Breast epithelium (tissue), 4 donors: ENCODE data around the gene OGFR. TPM values are rescaled to one million over a fixed set of nuclear protein-coding genes. Genes with fewer than 3 reads are reported as not detected.

Source experiments
- DNase-seq, 2 donors: peaks; one replicate each; pipeline ENCODE4 v3.0.0-alpha.2; 2019; ENCODE audit warnings: low spot score in 2 of 2
- H3K27ac ChIP-seq, 2 donors: fragments of 200-600 bp; sonication (generic) in 1 of 2; one replicate each; pipeline ENCODE4 v1.5.1; 2016 to 2019; ENCODE audit warnings: mild to moderate bottlenecking in 1 of 2
- H3K27me3 ChIP-seq, 2 donors: fragments of 200-600 bp; sonication (generic) in 1 of 2; one replicate each; pipeline versions ENCODE4 v1.5.1 to v1.6.0; 2017 to 2019; ENCODE audit warnings: control low read depth in 1 of 2, mild to moderate bottlenecking in 1 of 2
- H3K36me3 ChIP-seq: fragments of 200-600 bp; one replicate; pipeline ENCODE4 v1.5.1; 2019
- H3K4me1 ChIP-seq, 2 donors: fragments of 200-600 bp; sonication (generic); one replicate each; pipeline ENCODE4 v1.5.1; 2016 to 2019; ENCODE audit warnings: control low read depth in 1 of 2
- H3K4me3 ChIP-seq, 3 donors: fragments of 200-600 bp; sonication (generic); 1 replicate in 2 of 3; 2 replicates in 1 of 3; pipeline ENCODE4 v1.5.1; 2016 to 2019; ENCODE audit warnings: mild to moderate bottlenecking in 3 of 3, moderate library complexity in 2 of 3
- H3K9me3 ChIP-seq, 2 donors: fragments of 200-600 bp; sonication (generic) in 1 of 2; one replicate each; pipeline ENCODE4 v1.5.1; 2016 to 2019; ENCODE audit warnings: control low read depth in 1 of 2
- POLR2A ChIP-seq: fragments of 450-650 bp; IDR thresholded peaks from one replicate; pipeline ENCODE4 v1.6.1; 2016; ENCODE audit warnings: antibody characterized with exemption, mild to moderate bottlenecking, moderate library complexity
- POLR2AphosphoS5 ChIP-seq, 3 donors: sonication (generic); formaldehyde crosslinking; IDR thresholded peaks; one replicate each; pipeline ENCODE4 v1.6.1; 2017; ENCODE audit warnings: antibody characterized with exemption in 3 of 3
- intact Hi-C: fragments of 100-400 bp; cut with DNase I; formaldehyde crosslinking; loops from one replicate; pipeline ENCODE4 v1.15.1; 2023; ENCODE audit warnings: low total_unique reads
- total RNA-seq, 3 donors: library from RNA; depleted of rRNA; stranded (reverse); fragments of >200 nt; gene quantifications; one replicate each; pipeline ENCODE4 v1.1.0, GENCODE V29; 2016
- TF ChIP-seq, protein P1 (sequence below), 3 donors: fragments of 450-650 bp; IDR thresholded peaks; one replicate each; pipeline ENCODE4 v1.5.1; 2016 to 2017; ENCODE audit warnings: antibody characterized with exemption in 3 of 3, mild to moderate bottlenecking in 3 of 3, moderate library complexity in 3 of 3

The OGFR gene
- total RNA-seq, 3 donors from 2014 or later = 38.5 to 45.3 (median 44.2) TPM

DNA sequence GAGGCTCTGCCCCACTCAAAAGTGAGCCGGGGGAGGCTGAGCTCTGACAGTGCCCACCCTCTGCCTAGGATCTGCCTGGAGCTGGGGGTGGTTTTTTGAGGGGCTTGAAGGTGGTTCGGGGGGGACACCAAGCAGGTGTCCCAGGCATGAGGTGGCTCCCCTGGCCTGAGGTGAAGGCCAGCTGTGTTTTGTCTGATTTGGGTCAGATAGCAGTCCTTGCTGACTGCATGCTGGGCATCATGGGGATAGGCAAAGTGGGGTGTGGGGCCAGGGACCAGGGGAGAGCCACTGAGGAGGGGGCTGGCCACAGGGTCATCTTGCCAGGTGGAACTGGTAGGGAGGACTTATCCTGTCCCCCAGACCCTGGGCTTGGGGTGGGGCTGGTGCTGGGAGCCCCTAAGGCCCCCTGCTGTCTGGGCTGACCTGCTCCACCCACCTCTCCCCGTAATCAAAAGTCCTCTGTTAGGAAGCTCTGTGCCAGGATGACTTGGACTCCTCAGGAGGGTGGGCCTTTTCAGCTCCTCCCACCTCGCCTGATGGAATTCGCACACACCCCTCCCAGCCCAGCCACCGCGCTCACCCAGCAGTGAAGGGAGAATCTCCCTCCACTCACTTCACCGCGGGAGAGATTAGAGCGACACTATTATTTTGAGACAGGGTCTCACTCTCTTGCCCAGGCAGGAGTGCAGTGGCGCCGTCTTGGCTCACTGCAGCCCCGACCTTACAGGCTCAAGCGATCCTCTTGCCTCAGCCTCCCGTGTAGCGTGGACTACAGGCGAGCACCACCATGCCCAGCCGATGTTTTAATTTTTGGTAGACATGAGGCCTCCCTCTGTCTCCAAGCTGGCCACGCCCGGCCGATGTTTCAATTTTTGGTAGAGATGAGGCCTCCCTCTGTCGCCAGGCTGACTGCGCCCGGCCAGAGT lies 10.7 kb downstream of the OGFR start:
- H3K9me3 ChIP-seq = no peaks in the 10 kb centered on the region
- H3K27ac ChIP-seq = no peak overlapping the region
- DNase-seq = no peak
- intact Hi-C loops = no loop called here
- peaks cover 20 to 24% of the 10 kb centered on the region in 2 donors for H3K4me1 ChIP-seq
- TF ChIP-seq, protein P1, sequence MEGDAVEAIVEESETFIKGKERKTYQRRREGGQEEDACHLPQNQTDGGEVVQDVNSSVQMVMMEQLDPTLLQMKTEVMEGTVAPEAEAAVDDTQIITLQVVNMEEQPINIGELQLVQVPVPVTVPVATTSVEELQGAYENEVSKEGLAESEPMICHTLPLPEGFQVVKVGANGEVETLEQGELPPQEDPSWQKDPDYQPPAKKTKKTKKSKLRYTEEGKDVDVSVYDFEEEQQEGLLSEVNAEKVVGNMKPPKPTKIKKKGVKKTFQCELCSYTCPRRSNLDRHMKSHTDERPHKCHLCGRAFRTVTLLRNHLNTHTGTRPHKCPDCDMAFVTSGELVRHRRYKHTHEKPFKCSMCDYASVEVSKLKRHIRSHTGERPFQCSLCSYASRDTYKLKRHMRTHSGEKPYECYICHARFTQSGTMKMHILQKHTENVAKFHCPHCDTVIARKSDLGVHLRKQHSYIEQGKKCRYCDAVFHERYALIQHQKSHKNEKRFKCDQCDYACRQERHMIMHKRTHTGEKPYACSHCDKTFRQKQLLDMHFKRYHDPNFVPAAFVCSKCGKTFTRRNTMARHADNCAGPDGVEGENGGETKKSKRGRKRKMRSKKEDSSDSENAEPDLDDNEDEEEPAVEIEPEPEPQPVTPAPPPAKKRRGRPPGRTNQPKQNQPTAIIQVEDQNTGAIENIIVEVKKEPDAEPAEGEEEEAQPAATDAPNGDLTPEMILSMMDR (IDR thresholded peaks at IDR 0.05) = no peak
- TF ChIP-seq POLR2AphosphoS5 (IDR thresholded peaks at IDR 0.05) (no peak), POLR2A (no peak)
- peaks cover 4 to 9% of the 10 kb centered on the region in 2 donors for H3K27me3 ChIP-seq
- no peaks in the 10 kb centered on the region for H3K36me3 ChIP-seq
- H3K4me3 ChIP-seq = peak overlapping the region in 1 of 3 donors; percentile 70

- H3K36me3 ChIP-seq = no peaks in the 10 kb centered on the region
- intact Hi-C loops = no loop called here
- no peak overlapping the region for H3K27ac ChIP-seq
- H3K27me3 ChIP-seq = peaks cover 4 to 9% of the 10 kb centered on the region in 2 donors
- peak overlapping the region; percentile 24 to 70 (median 51) for H3K4me3 ChIP-seq
- no peaks in the 10 kb centered on the region for H3K9me3 ChIP-seq
- H3K4me1 ChIP-seq = peaks cover 20 to 24% of the 10 kb centered on the region in 2 donors
- DNase-seq = no peak
- TF ChIP-seq POLR2A (no peak), POLR2AphosphoS5 (IDR thresholded peaks at IDR 0.05) (no peak)
- TF ChIP-seq, protein P1 (IDR thresholded peaks at IDR 0.05) = no peak
Observed at GRCh38 chr20:62816031-62816883, 11.6 kb downstream of the OGFR start.

DNA sequence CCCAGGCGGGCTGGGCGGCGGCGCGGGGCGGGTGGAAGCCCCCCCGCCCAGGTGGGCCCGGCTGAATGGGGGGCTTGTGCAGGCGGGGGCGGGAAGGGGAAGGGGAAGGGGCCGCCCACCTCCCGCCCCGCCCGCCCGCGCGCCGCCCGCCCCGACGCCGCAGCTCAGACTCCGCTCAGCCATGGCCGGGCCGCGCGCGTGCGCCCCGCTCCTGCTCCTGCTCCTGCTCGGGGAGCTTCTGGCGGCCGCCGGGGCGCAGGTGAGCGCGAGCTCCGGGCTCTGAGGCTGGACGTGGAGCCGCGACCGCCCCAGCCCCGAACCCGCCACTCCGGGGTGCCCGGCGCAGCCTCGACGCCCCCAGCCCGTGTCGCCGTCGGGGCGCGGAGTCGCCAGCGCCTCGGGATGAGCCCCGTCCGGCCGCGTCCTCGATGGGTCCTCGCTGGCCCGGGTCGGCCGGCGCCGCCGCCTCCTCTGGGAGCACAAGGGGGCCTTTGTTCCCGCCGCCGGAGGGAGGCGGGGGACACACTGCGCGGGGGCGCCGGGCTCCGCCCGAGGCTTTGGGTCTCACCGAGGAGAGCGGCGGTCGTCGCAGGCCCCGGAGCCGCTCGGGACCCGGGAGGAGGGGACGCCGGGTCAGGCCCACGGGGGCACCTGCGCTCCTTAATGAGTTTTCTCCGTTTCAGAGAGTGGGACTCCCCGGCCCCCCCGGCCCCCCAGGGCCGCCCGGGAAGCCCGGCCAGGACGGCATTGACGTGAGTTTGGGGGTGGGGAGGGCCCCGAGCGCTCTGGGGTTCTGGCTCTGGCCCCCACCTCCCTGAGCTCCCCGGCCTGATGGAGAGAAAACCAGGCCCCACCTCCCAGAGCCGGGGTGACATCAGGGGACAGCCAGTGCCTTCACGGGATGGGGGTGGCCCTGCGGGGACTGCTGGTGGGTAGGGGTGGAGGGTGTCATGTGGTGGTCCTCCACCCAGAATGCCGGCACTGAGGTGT lies 12.5 kb downstream of the OGFR start, which contains the start of gene COL9A3:
COL9A3 (plus strand) TSS at position 167 of the 990 bp plus-strand sequence; CDS start at position 182, 15 bp downstream.
- Histone ChIP-seq H3K4me3 (peak within 1 kb of the TSS; percentile 24 to 70 (median 51)), H3K9me3 (no peaks in the 10 kb centered on the region), H3K36me3 (no peaks in the 10 kb centered on the region), H3K4me1 (peaks cover 20 to 24% of the 10 kb centered on the region in 2 donors), H3K27ac (peak within 1 kb of the TSS in 1 of 2 donors; percentile 78), H3K27me3 (peaks cover 4 to 9% of the 10 kb centered on the region in 2 donors)
- intact Hi-C loops = no loop called here
- DNase-seq = no peak
- TF ChIP-seq POLR2AphosphoS5 (IDR thresholded peaks at IDR 0.05) (no peak), POLR2A (no peak)
- TF ChIP-seq, protein P1 (IDR thresholded peaks at IDR 0.05) = no peak

DNA sequence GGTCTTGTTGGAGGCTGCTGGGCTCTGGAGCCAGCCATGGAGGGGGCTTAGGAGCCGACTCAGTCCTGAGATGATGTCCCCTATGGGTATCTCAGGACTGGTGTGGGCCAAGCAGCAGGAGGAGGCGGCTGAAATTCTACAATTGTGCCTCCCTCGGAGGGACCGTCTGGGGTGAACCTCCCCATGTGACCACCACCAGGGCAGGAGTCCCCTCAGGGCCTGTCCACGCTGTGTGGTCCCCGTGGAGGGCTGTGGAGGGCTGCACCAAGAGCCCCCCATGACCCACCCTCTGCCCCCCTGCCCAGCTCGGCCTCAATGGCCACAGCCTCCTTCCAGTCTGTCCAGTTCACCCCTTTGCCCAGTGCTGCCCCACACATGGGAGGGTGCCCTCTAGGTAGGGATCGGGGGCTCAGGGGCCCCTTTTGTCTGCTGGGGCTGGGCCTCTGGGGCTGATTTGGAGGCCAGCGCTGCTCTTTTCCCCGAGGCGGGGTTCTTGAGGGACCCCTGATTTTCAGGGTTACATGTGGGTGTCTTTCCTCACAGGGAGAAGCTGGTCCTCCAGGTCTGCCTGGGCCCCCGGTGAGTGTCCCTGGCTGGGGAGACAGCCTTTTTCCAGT lies 13.4 kb downstream of the OGFR start:
- peak overlapping the region; percentile 55 to 78 for H3K27ac ChIP-seq
- intact Hi-C loops = no loop called here

More for the DNA sequence above, 13.4 kb downstream of the OGFR start:
- no peak for DNase-seq
- Histone ChIP-seq H3K27me3 (peaks cover 4 to 9% of the 10 kb centered on the region in 2 donors), H3K9me3 (no peaks in the 10 kb centered on the region), H3K4me3 (peak overlapping the region in 1 of 3 donors; percentile 1), H3K4me1 (peaks cover 20 to 24% of the 10 kb centered on the region in 2 donors), H3K36me3 (no peaks in the 10 kb centered on the region)
- TF ChIP-seq POLR2A = no peak
- no peak for TF ChIP-seq POLR2AphosphoS5 (IDR thresholded peaks at IDR 0.05)
- TF ChIP-seq, protein P1 (IDR thresholded peaks at IDR 0.05) = no peak
